ENCODE results near the gene HRG.
A peak's percentile ranks its signal among the peaks of the same experiment; 100 is the strongest.

The HRG gene

GRCh38 chr3:186653984-186654383, 11.8 kb upstream of the HRG start:
- Histone ChIP-seq H3K4me1 (ENCODE audit: control insufficient read depth, insufficient read depth, low read length) (peaks cover 12% of the 10 kb centered on the region), H3K9ac (ENCODE audit: low read depth, low read length) (no peak overlapping the region), H3K4me3 (ENCODE audit: low read depth, low read length) (no peak overlapping the region), H3K27me3 (ENCODE audit: control insufficient read depth, insufficient read depth, low read length) (no peaks in the 10 kb centered on the region), H3K9me3 (ENCODE audit: control insufficient read depth, insufficient read depth, low read length) (no peaks in the 10 kb centered on the region; the same call in 1 of the 2 replicates), H3K27ac (ENCODE audit: low read depth, low read length) (peak overlapping the region; percentile 65), H3K36me3 (ENCODE audit: control insufficient read depth, insufficient read depth, low read length) (no peaks in the 10 kb centered on the region)

GRCh38 chr3:186663361-186664118, 2.3 kb upstream of the HRG start:
- peak overlapping the region; percentile 69 for H3K27ac ChIP-seq (ENCODE audit: low read depth, low read length)
- no peaks in the 10 kb centered on the region for H3K9me3 ChIP-seq (ENCODE audit: control insufficient read depth, insufficient read depth, low read length)
- H3K36me3 ChIP-seq (ENCODE audit: control insufficient read depth, insufficient read depth, low read length) = no peaks in the 10 kb centered on the region
- H3K9ac ChIP-seq (ENCODE audit: low read depth, low read length) = peak overlapping the region; percentile 37
- peaks cover 26% of the 10 kb centered on the region for H3K4me1 ChIP-seq (ENCODE audit: control insufficient read depth, insufficient read depth, low read length)
- H3K27me3 ChIP-seq (ENCODE audit: control insufficient read depth, insufficient read depth, low read length) = no peaks in the 10 kb centered on the region
- H3K4me3 ChIP-seq (ENCODE audit: low read depth, low read length) = peak overlapping the region; percentile 36

- Histone ChIP-seq H3K4me3 (ENCODE audit: low read depth, low read length) (no peak overlapping the region; the same call in 1 of the 2 replicates), H3K9me3 (ENCODE audit: control insufficient read depth, insufficient read depth, low read length) (no peaks in the 10 kb centered on the region), H3K36me3 (ENCODE audit: control insufficient read depth, insufficient read depth, low read length) (no peaks in the 10 kb centered on the region), H3K27me3 (ENCODE audit: control insufficient read depth, insufficient read depth, low read length) (no peaks in the 10 kb centered on the region), H3K27ac (ENCODE audit: low read depth, low read length) (peak overlapping the region; percentile 69), H3K9ac (ENCODE audit: low read depth, low read length) (no peak overlapping the region), H3K4me1 (ENCODE audit: control insufficient read depth, insufficient read depth, low read length) (peaks cover 26% of the 10 kb centered on the region)
These were observed 1.7 kb upstream of the HRG start for GRCh38 chr3:186664119-186664495.

- no peaks in the 10 kb centered on the region for H3K36me3 ChIP-seq (ENCODE audit: control insufficient read depth, insufficient read depth, low read length)
These were observed 1.3 kb upstream of the HRG start for GRCh38 chr3:186664506-186664905.

GRCh38 chr3:186668426-186668825, 2.6 kb downstream of the HRG start:
- Histone ChIP-seq H3K4me1 (ENCODE audit: control insufficient read depth, insufficient read depth, low read length) (peaks cover 22% of the 10 kb centered on the region), H3K27me3 (ENCODE audit: control insufficient read depth, insufficient read depth, low read length) (no peaks in the 10 kb centered on the region), H3K27ac (ENCODE audit: low read depth, low read length) (no peak overlapping the region), H3K9me3 (ENCODE audit: control insufficient read depth, insufficient read depth, low read length) (no peaks in the 10 kb centered on the region), H3K9ac (ENCODE audit: low read depth, low read length) (no peak overlapping the region), H3K36me3 (ENCODE audit: control insufficient read depth, insufficient read depth, low read length) (no peaks in the 10 kb centered on the region), H3K4me3 (ENCODE audit: low read depth, low read length) (no peak overlapping the region)

More at GRCh38 chr3:186664506-186664905, 1.3 kb upstream of the HRG start:
- Histone ChIP-seq H3K9ac (ENCODE audit: low read depth, low read length) (no peak overlapping the region), H3K27ac (ENCODE audit: low read depth, low read length) (peak overlapping the region; percentile 69), H3K4me3 (ENCODE audit: low read depth, low read length) (no peak overlapping the region), H3K27me3 (ENCODE audit: control insufficient read depth, insufficient read depth, low read length) (no peaks in the 10 kb centered on the region), H3K9me3 (ENCODE audit: control insufficient read depth, insufficient read depth, low read length) (no peaks in the 10 kb centered on the region), H3K4me1 (ENCODE audit: control insufficient read depth, insufficient read depth, low read length) (peaks cover 26% of the 10 kb centered on the region)

GRCh38 chr3:186669378-186670084, 3.7 kb downstream of the HRG start:
- Histone ChIP-seq H3K27me3 (ENCODE audit: control insufficient read depth, insufficient read depth, low read length) (no peaks in the 10 kb centered on the region), H3K9ac (ENCODE audit: low read depth, low read length) (no peak overlapping the region; the same call in 1 of the 2 replicates), H3K4me3 (ENCODE audit: low read depth, low read length) (no peak overlapping the region), H3K36me3 (ENCODE audit: control insufficient read depth, insufficient read depth, low read length) (no peaks in the 10 kb centered on the region), H3K4me1 (ENCODE audit: control insufficient read depth, insufficient read depth, low read length) (peaks cover 11% of the 10 kb centered on the region), H3K9me3 (ENCODE audit: control insufficient read depth, insufficient read depth, low read length) (no peaks in the 10 kb centered on the region), H3K27ac (ENCODE audit: low read depth, low read length) (no peak overlapping the region)

GRCh38 chr3:186670155-186670554, 4.3 kb downstream of the HRG start:
- Histone ChIP-seq H3K27me3 (ENCODE audit: control insufficient read depth, insufficient read depth, low read length) (no peaks in the 10 kb centered on the region), H3K9ac (ENCODE audit: low read depth, low read length) (no peak overlapping the region; the same call in 1 of the 2 replicates), H3K4me3 (ENCODE audit: low read depth, low read length) (no peak overlapping the region), H3K36me3 (ENCODE audit: control insufficient read depth, insufficient read depth, low read length) (no peaks in the 10 kb centered on the region), H3K27ac (ENCODE audit: low read depth, low read length) (no peak overlapping the region), H3K4me1 (ENCODE audit: control insufficient read depth, insufficient read depth, low read length) (peaks cover 7% of the 10 kb centered on the region; the same call in 1 of the 2 replicates), H3K9me3 (ENCODE audit: control insufficient read depth, insufficient read depth, low read length) (no peaks in the 10 kb centered on the region)

GRCh38 chr3:186671051-186671450, 5.2 kb downstream of the HRG start:
- no peak overlapping the region for H3K9ac ChIP-seq (ENCODE audit: low read depth, low read length)
- H3K4me1 ChIP-seq (ENCODE audit: control insufficient read depth, insufficient read depth, low read length) = no peaks in the 10 kb centered on the region
- H3K9me3 ChIP-seq (ENCODE audit: control insufficient read depth, insufficient read depth, low read length) = no peaks in the 10 kb centered on the region
- no peaks in the 10 kb centered on the region for H3K36me3 ChIP-seq (ENCODE audit: control insufficient read depth, insufficient read depth, low read length)
- no peaks in the 10 kb centered on the region for H3K27me3 ChIP-seq (ENCODE audit: control insufficient read depth, insufficient read depth, low read length)
- no peak overlapping the region for H3K27ac ChIP-seq (ENCODE audit: low read depth, low read length)
- H3K4me3 ChIP-seq (ENCODE audit: low read depth, low read length) = no peak overlapping the region

GRCh38 chr3:186678604-186679003, 12.8 kb downstream of the HRG start:
- H3K27ac ChIP-seq (ENCODE audit: low read depth, low read length) = no peak overlapping the region
- H3K36me3 ChIP-seq (ENCODE audit: control insufficient read depth, insufficient read depth, low read length) = no peaks in the 10 kb centered on the region
- no peak overlapping the region for H3K4me3 ChIP-seq (ENCODE audit: low read depth, low read length)
- no peaks in the 10 kb centered on the region for H3K9me3 ChIP-seq (ENCODE audit: control insufficient read depth, insufficient read depth, low read length)
- H3K9ac ChIP-seq (ENCODE audit: low read depth, low read length) = no peak overlapping the region
- H3K4me1 ChIP-seq (ENCODE audit: control insufficient read depth, insufficient read depth, low read length) = no peaks in the 10 kb centered on the region
- no peaks in the 10 kb centered on the region for H3K27me3 ChIP-seq (ENCODE audit: control insufficient read depth, insufficient read depth, low read length)

- Histone ChIP-seq H3K4me3 (ENCODE audit: low read depth, low read length) (no peak overlapping the region), H3K27ac (ENCODE audit: low read depth, low read length) (no peak overlapping the region), H3K36me3 (ENCODE audit: control insufficient read depth, insufficient read depth, low read length) (no peaks in the 10 kb centered on the region), H3K4me1 (ENCODE audit: control insufficient read depth, insufficient read depth, low read length) (no peaks in the 10 kb centered on the region), H3K9ac (ENCODE audit: low read depth, low read length) (no peak overlapping the region), H3K27me3 (ENCODE audit: control insufficient read depth, insufficient read depth, low read length) (no peaks in the 10 kb centered on the region), H3K9me3 (ENCODE audit: control insufficient read depth, insufficient read depth, low read length) (no peaks in the 10 kb centered on the region)
These were observed 13.3 kb downstream of the HRG start for GRCh38 chr3:186679151-186679550.

- Histone ChIP-seq H3K27me3 (ENCODE audit: control insufficient read depth, insufficient read depth, low read length) (no peaks in the 10 kb centered on the region), H3K4me3 (ENCODE audit: low read depth, low read length) (no peak overlapping the region), H3K27ac (ENCODE audit: low read depth, low read length) (no peak overlapping the region), H3K36me3 (ENCODE audit: control insufficient read depth, insufficient read depth, low read length) (no peaks in the 10 kb centered on the region), H3K4me1 (ENCODE audit: control insufficient read depth, insufficient read depth, low read length) (no peaks in the 10 kb centered on the region), H3K9ac (ENCODE audit: low read depth, low read length) (no peak overlapping the region), H3K9me3 (ENCODE audit: control insufficient read depth, insufficient read depth, low read length) (0 out of 2 replicates have a peak, but pooled peaks cover 8% of the 10 kb centered on the region)
These were observed 15.1 kb downstream of the HRG start for GRCh38 chr3:186680869-186681268.
